IMR-90 (cell line): ENCODE results near the gene COL8A1. TPM values are rescaled to one million over a fixed set of nuclear protein-coding genes. Genes with fewer than 3 reads are reported as not detected.

ENCODE experiments used
- ATAC-seq: fragments of 200-7000 bp; cut with Tn5 transposase; 2 replicates; pipeline ENCODE4 v1.9.1; 2020; ENCODE audit warnings: low read depth, mild to moderate bottlenecking, moderate library complexity
- BruUV-seq: library from RNA; stranded (reverse); fragments of 400-500 nt; replicated peaks from 2 replicates; lab custom pipeline; 2021; lab: Mats Ljungman, UMichigan
- CTCF ChIA-PET: fragments of 300-600 bp; formaldehyde crosslinking; extraction: SDS; loops from one replicate; lab custom pipeline; 2021; ENCODE audit warnings: antibody characterized with exemption; lab: Yijun Ruan, JAX
- POLR2A ChIA-PET: fragments of 300-600 bp; sonication (Branson Sonifier 250); formaldehyde crosslinking; loops from one replicate; lab custom pipeline; 2022; ENCODE audit warnings: antibody characterized with exemption; ENCODE audit not compliant: unreplicated experiment; lab: Charles Lee
- DNase-seq: peaks from one replicate; pipeline ENCODE4 v3.0.0; 2013
- H2AFZ ChIP-seq: replicated peaks from 2 replicates; pipeline ENCODE3; 2013; ENCODE audit warnings: low read length, mild to moderate bottlenecking; ENCODE audit not compliant: poor library complexity
- H2AK5ac ChIP-seq: 2 replicates; pipeline ENCODE4 v1.6.1; 2013; ENCODE audit warnings: low read depth, low read length, inconsistent platforms
- H2AK9ac ChIP-seq: replicated peaks from 2 replicates; pipeline ENCODE3; 2013; ENCODE audit warnings: mild to moderate bottlenecking, low read depth, low read length, moderate library complexity; ENCODE audit not compliant: poor library complexity
- H2BK120ac ChIP-seq: 2 replicates; pipeline ENCODE4 v1.6.1; 2013; ENCODE audit warnings: low read depth, low read length, inconsistent platforms
- H2BK15ac ChIP-seq: 3 replicates; pipeline ENCODE4 v1.6.1; 2013; ENCODE audit warnings: low read depth, low read length, inconsistent platforms
- H2BK20ac ChIP-seq: 2 replicates; pipeline ENCODE4 v1.6.1; 2013; ENCODE audit warnings: low read depth, mild to moderate bottlenecking, inconsistent platforms, low read length, moderate library complexity
- H2BK5ac ChIP-seq: 2 replicates; pipeline ENCODE4 v1.6.1; 2013; ENCODE audit warnings: mild to moderate bottlenecking, low read depth, low read length, inconsistent platforms; ENCODE audit not compliant: poor library complexity, severe bottlenecking
- H3K14ac ChIP-seq: replicated peaks from 2 replicates; pipeline ENCODE4 v1.6.1; 2013; ENCODE audit warnings: low read depth, low read length, inconsistent platforms
- H3K18ac ChIP-seq: 2 replicates; pipeline ENCODE4 v1.6.1; 2013; ENCODE audit warnings: low read depth, low read length, control low read depth
- H3K23ac ChIP-seq: 2 replicates; pipeline ENCODE4 v1.6.1; 2013; ENCODE audit warnings: low read depth, low read length, inconsistent platforms
- H3K27ac ChIP-seq: 2 replicates; pipeline ENCODE4 v1.5.1; 2013; ENCODE audit warnings: mild to moderate bottlenecking, control low read depth, low read length; ENCODE audit not compliant: insufficient read depth
- H3K27me3 ChIP-seq: 2 replicates; pipeline ENCODE4 v1.6.1; 2013; ENCODE audit warnings: low read length; ENCODE audit not compliant: control insufficient read depth, insufficient read depth
- H3K36me3 ChIP-seq: 2 replicates; pipeline ENCODE4 v1.6.1; 2013; ENCODE audit warnings: low read length, mixed read lengths; ENCODE audit not compliant: control insufficient read depth, insufficient read depth
- H3K4ac ChIP-seq: 2 replicates; pipeline ENCODE4 v1.6.1; 2013; ENCODE audit warnings: low read depth, low read length, inconsistent platforms
- H3K4me1 ChIP-seq: 2 replicates; pipeline ENCODE4 v1.6.1; 2013; ENCODE audit warnings: low read length, mixed read lengths; ENCODE audit not compliant: control insufficient read depth, insufficient read depth
- H3K4me2 ChIP-seq: 2 replicates; pipeline ENCODE4 v1.6.1; 2013; ENCODE audit warnings: low read depth, mild to moderate bottlenecking, control low read depth, low read length, moderate library complexity
- H3K4me3 ChIP-seq: 2 replicates; pipeline ENCODE4 v1.5.1; 2013; ENCODE audit warnings: low read depth, mild to moderate bottlenecking, control low read depth, low read length, moderate library complexity; ENCODE audit not compliant: insufficient read depth
- H3K56ac ChIP-seq: 2 replicates; pipeline ENCODE4 v1.6.1; 2013; ENCODE audit warnings: low read length, inconsistent platforms; ENCODE audit not compliant: insufficient read depth; ENCODE audit errors: extremely low read depth
- H3K79me1 ChIP-seq, 2 experiments: 2 replicates each; pipeline ENCODE4 v1.6.1; 2013; ENCODE audit warnings: low read length in 2 of 2, inconsistent platforms in 1 of 2, low read depth in 1 of 2
- H3K9ac ChIP-seq: 2 replicates; pipeline ENCODE4 v1.6.1; 2013; ENCODE audit warnings: low read depth, low read length, control low read depth
- H3K9me1 ChIP-seq: 2 replicates; pipeline ENCODE4 v1.6.1; 2013; ENCODE audit warnings: low read length, inconsistent platforms; ENCODE audit not compliant: insufficient read depth
- H3K9me3 ChIP-seq: 2 replicates; pipeline ENCODE4 v1.6.1; 2013; ENCODE audit warnings: low read length; ENCODE audit not compliant: control insufficient read depth, insufficient read depth
- H4K20me1 ChIP-seq: 2 replicates; pipeline ENCODE4 v1.6.1; 2013; ENCODE audit warnings: low read length, inconsistent platforms; ENCODE audit not compliant: insufficient read depth
- H4K5ac ChIP-seq: 2 replicates; pipeline ENCODE4 v1.6.1; 2013; ENCODE audit warnings: mild to moderate bottlenecking, low read depth, low read length, control low read depth
- H4K8ac ChIP-seq, 2 experiments: 2 replicates each; pipeline ENCODE4 v1.6.1; 2013; ENCODE audit warnings: low read depth in 2 of 2, low read length in 2 of 2, control low read depth in 1 of 2, inconsistent platforms in 1 of 2
- H4K91ac ChIP-seq: 2 replicates; pipeline ENCODE4 v1.6.1; 2013; ENCODE audit warnings: low read depth, low read length, inconsistent platforms; ENCODE audit not compliant: insufficient read depth
- FOS ChIP-seq: fragments of 150-350 bp; IDR thresholded peaks from 2 replicates; pipeline ENCODE4 v1.6.1; 2016; ENCODE audit warnings: low read depth, low read length
- MAZ ChIP-seq: IDR thresholded peaks from 2 replicates; pipeline ENCODE4 v1.6.1; 2012; ENCODE audit warnings: low read depth, mild to moderate bottlenecking, low read length, improper control_type of control experiment, moderate library complexity, borderline replicate concordance
- POLR2A ChIP-seq: IDR thresholded peaks from 2 replicates; pipeline ENCODE4 v1.6.1; 2012; ENCODE audit warnings: mild to moderate bottlenecking, low read depth, low read length
- RAD21 ChIP-seq: IDR thresholded peaks from 2 replicates; pipeline ENCODE4 v1.6.1; 2012; ENCODE audit warnings: low read length, improper control_type of control experiment
- RCOR1 ChIP-seq: IDR thresholded peaks from 2 replicates; pipeline ENCODE4 v1.6.1; 2012; ENCODE audit warnings: mild to moderate bottlenecking, low read length, improper control_type of control experiment; ENCODE audit not compliant: insufficient replicate concordance
- SMC3 ChIP-seq: fragments of 150-350 bp; IDR thresholded peaks from 2 replicates; pipeline ENCODE4 v1.6.1; 2016; ENCODE audit warnings: low read depth, mild to moderate bottlenecking, antibody characterized with exemption, low read length, moderate library complexity
- WGBS, 2 experiments: methylation state at CpG; one replicate each; pipeline versions ENCODE4 v1.1.5 to v1.1.7; 2013; ENCODE audit warnings: missing lambda C conversion rate in 2 of 2; ENCODE audit not compliant: insufficient read length in 1 of 2; ENCODE audit errors: extremely low coverage in 2 of 2; 5-methylcytosine and 5-hydroxymethylcytosine counted together
- dilution Hi-C: fragments of 300-500 bp; cut with HindIII; formaldehyde crosslinking; loops from one replicate; pipeline ENCODE4 v1.14.3; 2018; ENCODE audit warnings: low sequenced_read_pairs; ENCODE audit not compliant: unreplicated experiment
- in situ Hi-C: fragments of 300-500 bp; cut with MboI; formaldehyde crosslinking; loops from 3 replicates; pipeline ENCODE4 v1.14.3; 2019; ENCODE audit warnings: low sequenced_read_pairs, inconsistent platforms, mixed read lengths
- intact Hi-C: fragments of 100-400 bp; cut with micrococcal nuclease; formaldehyde crosslinking; loops from 2 replicates; pipeline ENCODE4 v1.10.0; 2022
- polyA plus RNA-seq, 3 experiments: library from polyadenylated mRNA; depleted of rRNA; stranded (reverse); fragments of >200 nt; gene quantifications; 2 replicates each; pipeline ENCODE4 v1.2.3, GENCODE V29; 2012; ENCODE audit warnings: low replicate concordance in 1 of 3
- total RNA-seq: library from RNA; depleted of rRNA; stranded (reverse); fragments of >200 nt; gene quantifications from 2 replicates; pipeline ENCODE4 v1.2.3, GENCODE V29; 2012
- TF ChIP-seq, protein P1 (sequence below): conservative IDR thresholded peaks from 2 replicates; pipeline ENCODE4 v1.5.1; 2012; ENCODE audit warnings: mild to moderate bottlenecking, low read depth, low read length, improper control_type of control experiment
- TF ChIP-seq, protein P2 (sequence below): fragments of 150-350 bp; IDR thresholded peaks from 2 replicates; pipeline ENCODE4 v1.6.1; 2016; ENCODE audit warnings: low read depth, mild to moderate bottlenecking, low read length, moderate library complexity, borderline replicate concordance

COL8A1 gene
- total and polyA plus RNA-seq, 2 of the 4 experiments (the other 2 are of a cell fraction): 119 to 151 TPM

DNA sequence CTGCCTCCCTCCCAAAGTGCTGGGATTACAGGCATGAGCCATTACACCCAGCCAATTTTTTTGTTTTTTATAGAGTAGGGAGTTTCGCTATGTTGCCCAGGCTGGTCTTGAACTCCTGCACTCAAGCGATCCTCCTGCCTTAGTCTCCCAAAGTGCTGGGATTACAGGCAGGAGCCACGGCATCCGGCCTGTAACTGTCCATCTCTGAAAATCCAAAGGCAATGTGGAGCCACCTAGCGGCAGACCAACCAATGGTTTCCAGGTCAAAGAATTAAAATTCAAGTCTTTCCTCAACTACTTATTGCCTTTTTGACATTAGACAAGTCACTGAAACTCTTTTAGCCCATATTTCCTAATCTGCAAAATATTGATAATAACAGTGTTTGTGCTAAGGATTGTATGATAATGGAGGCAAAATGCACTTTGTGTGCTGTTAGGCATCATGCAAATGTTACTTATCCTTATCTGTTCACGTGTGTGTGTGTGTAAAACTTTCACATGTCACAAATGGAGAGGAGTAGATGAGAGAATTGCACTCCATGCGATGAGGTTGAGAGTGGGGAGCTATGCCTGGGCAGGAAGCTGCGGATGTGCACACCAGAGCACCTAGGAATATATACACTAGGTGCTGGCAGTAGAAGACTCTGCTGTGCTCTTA, 48.7 kb downstream of the COL8A1 start:
- dilution Hi-C loops (no loop called here), in situ Hi-C loops (loop anchor here (10.0 kb wide), 1 partner anchor 662 kb away; no protein-coding TSS in a partner anchor), intact Hi-C loops (loop anchor here (1.0 to 5.0 kb wide), 4 partner anchors 42 to 665 kb away; no protein-coding TSS in a partner anchor)
- no peaks in the 10 kb centered on the region for H4K20me1 ChIP-seq
- no peaks in the 10 kb centered on the region for H3K9me3 ChIP-seq
- CTCF ChIA-PET: interaction anchor here (0.9 to 1.0 kb wide), 3 partner anchors 42 to 46 kb away, joined by 3 read pairs; no protein-coding TSS in a partner anchor
- ATAC-seq: peak; percentile 72
- no peak overlapping the region for H3K9ac ChIP-seq
- no peak overlapping the region for H4K5ac ChIP-seq
- BruUV-seq: no TSS peak
- no peak overlapping the region for H4K91ac ChIP-seq
- no peak overlapping the region for H3K56ac ChIP-seq
- WGBS, 2 experiments: no CpG with 5 or more reads among the region's 8 CpGs
- H2BK5ac ChIP-seq: peak overlapping the region; percentile 16
- H3K23ac ChIP-seq: no peak overlapping the region
- H3K4ac ChIP-seq: no peak overlapping the region
- no peak overlapping the region for H3K18ac ChIP-seq
- H3K27me3 ChIP-seq: no peaks in the 10 kb centered on the region
- H2BK20ac ChIP-seq: 0 out of 2 replicates have a peak overlapping the region, but pooled peaks have one; percentile 8
- H3K4me1 ChIP-seq: peaks cover 3% of the 10 kb centered on the region; the same call in 1 of the 2 replicates
- H3K4me3 ChIP-seq: no peak overlapping the region
- peaks cover 5% of the 10 kb centered on the region for H3K36me3 ChIP-seq
- no peak overlapping the region for H2BK15ac ChIP-seq
- H3K14ac ChIP-seq: no peak overlapping the region
- H3K27ac ChIP-seq: no peak overlapping the region
- peaks cover 40 to 54% of the 10 kb centered on the region in 2 experiments for H3K79me1 ChIP-seq
- no peaks in the 10 kb centered on the region; the same call in none of the 2 replicates for H3K9me1 ChIP-seq
- H3K4me2 ChIP-seq: no peak overlapping the region
- POLR2A ChIA-PET: no interaction called here
- no peak overlapping the region for H2AFZ ChIP-seq
- peak overlapping the region in 1 of 2 experiments; percentile 48; a peak in 2 of 4 replicates for H4K8ac ChIP-seq
- DNase-seq: peak; percentile 74
- H2BK120ac ChIP-seq: no peak overlapping the region
- no peak overlapping the region for H2AK9ac ChIP-seq
- no peak overlapping the region for H2AK5ac ChIP-seq
- peak; percentile 61 for TF ChIP-seq RCOR1
- TF ChIP-seq, protein P1, sequence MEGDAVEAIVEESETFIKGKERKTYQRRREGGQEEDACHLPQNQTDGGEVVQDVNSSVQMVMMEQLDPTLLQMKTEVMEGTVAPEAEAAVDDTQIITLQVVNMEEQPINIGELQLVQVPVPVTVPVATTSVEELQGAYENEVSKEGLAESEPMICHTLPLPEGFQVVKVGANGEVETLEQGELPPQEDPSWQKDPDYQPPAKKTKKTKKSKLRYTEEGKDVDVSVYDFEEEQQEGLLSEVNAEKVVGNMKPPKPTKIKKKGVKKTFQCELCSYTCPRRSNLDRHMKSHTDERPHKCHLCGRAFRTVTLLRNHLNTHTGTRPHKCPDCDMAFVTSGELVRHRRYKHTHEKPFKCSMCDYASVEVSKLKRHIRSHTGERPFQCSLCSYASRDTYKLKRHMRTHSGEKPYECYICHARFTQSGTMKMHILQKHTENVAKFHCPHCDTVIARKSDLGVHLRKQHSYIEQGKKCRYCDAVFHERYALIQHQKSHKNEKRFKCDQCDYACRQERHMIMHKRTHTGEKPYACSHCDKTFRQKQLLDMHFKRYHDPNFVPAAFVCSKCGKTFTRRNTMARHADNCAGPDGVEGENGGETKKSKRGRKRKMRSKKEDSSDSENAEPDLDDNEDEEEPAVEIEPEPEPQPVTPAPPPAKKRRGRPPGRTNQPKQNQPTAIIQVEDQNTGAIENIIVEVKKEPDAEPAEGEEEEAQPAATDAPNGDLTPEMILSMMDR: peak; percentile 74
- TF ChIP-seq MAZ: no peak
- peak; percentile 79 for TF ChIP-seq RAD21
- TF ChIP-seq FOS: no peak
- no peak for TF ChIP-seq POLR2A
- peak; percentile 59 for TF ChIP-seq SMC3
- TF ChIP-seq, protein P2, sequence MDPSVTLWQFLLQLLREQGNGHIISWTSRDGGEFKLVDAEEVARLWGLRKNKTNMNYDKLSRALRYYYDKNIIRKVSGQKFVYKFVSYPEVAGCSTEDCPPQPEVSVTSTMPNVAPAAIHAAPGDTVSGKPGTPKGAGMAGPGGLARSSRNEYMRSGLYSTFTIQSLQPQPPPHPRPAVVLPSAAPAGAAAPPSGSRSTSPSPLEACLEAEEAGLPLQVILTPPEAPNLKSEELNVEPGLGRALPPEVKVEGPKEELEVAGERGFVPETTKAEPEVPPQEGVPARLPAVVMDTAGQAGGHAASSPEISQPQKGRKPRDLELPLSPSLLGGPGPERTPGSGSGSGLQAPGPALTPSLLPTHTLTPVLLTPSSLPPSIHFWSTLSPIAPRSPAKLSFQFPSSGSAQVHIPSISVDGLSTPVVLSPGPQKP: no peak
